H1 (cell line): ENCODE data around the gene ZNF446. TPM values are rescaled to one million over a fixed set of nuclear protein-coding genes. Genes with fewer than 3 reads are reported as not detected.

Source experiments
- CTCF ChIA-PET: fragments of 300-600 bp; sonication (Branson Sonifier 250); formaldehyde crosslinking; loops from one replicate; lab custom pipeline; 2021; ENCODE audit not compliant: partially characterized antibody; lab: Charles Lee
- POLR2A ChIA-PET: fragments of 300-600 bp; sonication (Branson Sonifier 250); formaldehyde crosslinking; loops from one replicate; lab custom pipeline; 2021; ENCODE audit warnings: inconsistent platforms; ENCODE audit not compliant: partially characterized antibody; lab: Charles Lee
- DNase-seq, 2 experiments: peaks; one replicate each; pipeline versions ENCODE4 v3.0.0 to v3.0.0-alpha.2; 2010 to 2022; ENCODE audit warnings: low spot score in 2 of 2, low read depth in 1 of 2, mixed read lengths in 1 of 2
- FAIRE-seq: peaks from 2 replicates; lab custom pipeline; 2011; peaks lifted over from hg19 to GRCh38; lab: Jason Lieb, UNC
- H2AFZ ChIP-seq: 2 replicates; pipeline ENCODE4 v1.8.1; 2012; ENCODE audit warnings: low read length, inconsistent platforms
- H2AK5ac ChIP-seq: 2 replicates; pipeline ENCODE4 v1.6.1; 2013; ENCODE audit warnings: low read depth, low read length
- H2BK120ac ChIP-seq: replicated peaks from 2 replicates; pipeline ENCODE3; 2013; ENCODE audit warnings: low read depth, low read length, inconsistent platforms
- H2BK12ac ChIP-seq: 2 replicates; pipeline ENCODE4 v1.6.1; 2013; ENCODE audit warnings: low read depth, low read length
- H2BK15ac ChIP-seq: 2 replicates; pipeline ENCODE4 v1.6.1; 2013; ENCODE audit warnings: low read length
- H2BK20ac ChIP-seq: 2 replicates; pipeline ENCODE4 v1.6.1; 2013; ENCODE audit warnings: low read length
- H2BK5ac ChIP-seq: 2 replicates; pipeline ENCODE4 v1.6.1; 2013; ENCODE audit warnings: low read depth, low read length
- H3K14ac ChIP-seq: 2 replicates; pipeline ENCODE4 v1.6.1; 2013; ENCODE audit warnings: inconsistent platforms; ENCODE audit not compliant: insufficient read length
- H3K18ac ChIP-seq: 2 replicates; pipeline ENCODE4 v1.6.1; 2013; ENCODE audit warnings: low read length; ENCODE audit errors: extremely low read depth
- H3K23ac ChIP-seq: 2 replicates; pipeline ENCODE4 v1.6.1; 2013; ENCODE audit warnings: inconsistent platforms; ENCODE audit not compliant: insufficient read length
- H3K23me2 ChIP-seq: 2 replicates; pipeline ENCODE4 v1.6.1; 2013; ENCODE audit warnings: low read depth, low read length
- H3K27ac ChIP-seq: 2 replicates; pipeline ENCODE4 v1.6.1; 2011; ENCODE audit warnings: low read depth, low read length, inconsistent platforms
- H3K27me3 ChIP-seq, 4 experiments: replicated peaks in 1 of 4; 1 replicate in 1 of 4; 2 replicates in 3 of 4; pipeline versions ENCODE4 v1.6.1 to v1.8.1; 2011 to 2013; ENCODE audit warnings: low read length in 3 of 4, mild to moderate bottlenecking in 3 of 4, inconsistent platforms in 2 of 4, mixed read lengths in 2 of 4, moderate library complexity in 1 of 4; ENCODE audit not compliant: control insufficient read depth in 3 of 4, insufficient read depth in 3 of 4; ENCODE audit errors: extremely low read depth in 1 of 4
- H3K36me3 ChIP-seq, 4 experiments: 2 replicates each; pipeline versions ENCODE4 v1.6.1 to v1.8.1; 2011 to 2013; ENCODE audit warnings: mild to moderate bottlenecking in 4 of 4, low read length in 3 of 4, moderate library complexity in 2 of 4, control low read depth in 1 of 4, inconsistent platforms in 1 of 4; ENCODE audit not compliant: insufficient read depth in 4 of 4, control insufficient read depth in 2 of 4
- H3K4ac ChIP-seq: replicated peaks from 2 replicates; pipeline ENCODE3; 2013; ENCODE audit warnings: low read length, low read depth, mixed read lengths, inconsistent platforms; ENCODE audit not compliant: insufficient read length
- H3K4me1 ChIP-seq, 4 experiments: replicated peaks in 1 of 4; 1 replicate in 1 of 4; 2 replicates in 3 of 4; pipeline versions ENCODE4 v1.6.1 to v1.8.1; 2011 to 2013; ENCODE audit warnings: low read length in 3 of 4, inconsistent platforms in 2 of 4, mixed read lengths in 1 of 4; ENCODE audit not compliant: insufficient read depth in 4 of 4, control insufficient read depth in 3 of 4
- H3K4me2 ChIP-seq, 2 experiments: 2 replicates each; pipeline versions ENCODE4 v1.6.1 to v1.8.1; 2011 to 2013; ENCODE audit warnings: low read depth in 2 of 2, low read length in 2 of 2, control low read depth in 1 of 2, inconsistent platforms in 1 of 2, mild to moderate bottlenecking in 1 of 2; ENCODE audit not compliant: insufficient read depth in 1 of 2
- H3K4me3 ChIP-seq, 4 experiments: fragments of 200-600, 300-600 bp in 1 of 4; sonication (generic), shearing (Covaris generic), sonication (Bioruptor Twin) in 1 of 4; 2 replicates each; pipeline versions ENCODE4 v1.5.1 to v1.8.1; 2011 to 2016; ENCODE audit warnings: low read length in 4 of 4, low read depth in 3 of 4, control low read depth in 2 of 4, inconsistent platforms in 2 of 4, mild to moderate bottlenecking in 2 of 4, mixed read lengths in 1 of 4, moderate library complexity in 1 of 4; ENCODE audit not compliant: insufficient read depth in 2 of 4; ENCODE audit errors: extremely low read depth in 1 of 4
- H3K56ac ChIP-seq: replicated peaks from 2 replicates; pipeline ENCODE3; 2013; ENCODE audit warnings: low read depth, mild to moderate bottlenecking, mixed read lengths, low read length, inconsistent platforms; ENCODE audit not compliant: insufficient read length
- H3K79me1 ChIP-seq: 2 replicates; pipeline ENCODE4 v1.6.1; 2013; ENCODE audit warnings: low read depth, low read length, control low read depth
- H3K79me2 ChIP-seq, 2 experiments: 2 replicates each; pipeline versions ENCODE4 v1.6.1 to v1.8.1; 2012 to 2013; ENCODE audit warnings: low read length in 2 of 2, mild to moderate bottlenecking in 2 of 2, inconsistent platforms in 1 of 2; ENCODE audit not compliant: insufficient read depth in 2 of 2, control insufficient read depth in 1 of 2
- H3K9ac ChIP-seq, 4 experiments: replicated peaks in 1 of 4; 1 replicate in 1 of 4; 2 replicates in 3 of 4; pipeline versions ENCODE4 v1.6.1 to v1.8.1; 2011 to 2013; ENCODE audit warnings: low read depth in 3 of 4, low read length in 3 of 4, control low read depth in 2 of 4, mild to moderate bottlenecking in 2 of 4, moderate library complexity in 2 of 4, inconsistent platforms in 1 of 4; ENCODE audit errors: extremely low read depth in 1 of 4
- H3K9me3 ChIP-seq, 2 experiments: 2 replicates each; pipeline versions ENCODE4 v1.6.1 to v1.8.1; 2012 to 2013; ENCODE audit warnings: mild to moderate bottlenecking in 2 of 2, moderate library complexity in 2 of 2, control low read depth in 1 of 2, inconsistent platforms in 1 of 2, low read depth in 1 of 2, low read length in 1 of 2, mixed read lengths in 1 of 2; ENCODE audit not compliant: insufficient read depth in 2 of 2
- H4K20me1 ChIP-seq, 2 experiments: replicated peaks in 1 of 2; 2 replicates each; pipeline versions ENCODE3 to v1.8.1; 2011 to 2013; ENCODE audit warnings: inconsistent platforms in 2 of 2, low read length in 2 of 2, mild to moderate bottlenecking in 1 of 2; ENCODE audit not compliant: insufficient read depth in 2 of 2, control insufficient read depth in 1 of 2
- H4K5ac ChIP-seq: 2 replicates; pipeline ENCODE4 v1.6.1; 2013; ENCODE audit warnings: low read length, low read depth, mixed read lengths, inconsistent platforms; ENCODE audit not compliant: insufficient read length
- H4K8ac ChIP-seq: 2 replicates; pipeline ENCODE4 v1.8.0; 2013; ENCODE audit warnings: mild to moderate bottlenecking, moderate library complexity, low read length, inconsistent platforms; ENCODE audit not compliant: insufficient read depth; ENCODE audit errors: extremely low read depth
- H4K91ac ChIP-seq: replicated peaks from 2 replicates; pipeline ENCODE3; 2013; ENCODE audit warnings: low read length, mixed read lengths, inconsistent platforms; ENCODE audit not compliant: insufficient read length
- CHD1 ChIP-seq: IDR thresholded peaks from 2 replicates; pipeline ENCODE4 v1.6.1; 2012; ENCODE audit warnings: low read depth, low read length, improper control_type of control experiment
- CHD2 ChIP-seq: IDR thresholded peaks from 2 replicates; pipeline ENCODE4 v1.6.1; 2012; ENCODE audit warnings: low read length, improper control_type of control experiment
- CTBP2 ChIP-seq: IDR thresholded peaks from 2 replicates; pipeline ENCODE4 v1.7.0; 2011; ENCODE audit warnings: borderline replicate concordance, mild to moderate bottlenecking, moderate library complexity, mixed read lengths, low read length; ENCODE audit not compliant: insufficient read depth, insufficient read length
- KDM1A ChIP-seq: fragments of 200-600, 300-600 bp; sonication (generic); IDR thresholded peaks from 2 replicates; pipeline ENCODE4 v1.7.1; 2016; ENCODE audit warnings: mild to moderate bottlenecking, low read length, borderline replicate concordance
- POLR2AphosphoS5 ChIP-seq: IDR thresholded peaks from 2 replicates; pipeline ENCODE4 v1.6.1; 2011; ENCODE audit warnings: low read depth, low read length
- SP1 ChIP-seq: IDR thresholded peaks from 2 replicates; pipeline ENCODE4 v1.6.1; 2011; ENCODE audit warnings: low read depth, low read length
- TEAD4 ChIP-seq: IDR thresholded peaks from 2 replicates; pipeline ENCODE4 v1.6.1; 2012; ENCODE audit warnings: low read depth, low read length, inconsistent platforms, mixed read lengths
- WGBS, 2 experiments: shearing (Covaris generic) in 1 of 2; methylation state at CpG; one replicate each; pipeline versions ENCODE4 v1.1.6 to v1.1.7; 2013 to 2015; ENCODE audit warnings: low lambda C conversion rate in 2 of 2, mixed read lengths in 2 of 2, inconsistent platforms in 1 of 2, low coverage in 1 of 2, missing lambda C conversion rate in 1 of 2; ENCODE audit not compliant: insufficient replicate concordance in 2 of 2, insufficient coverage in 1 of 2, insufficient read length in 1 of 2; ENCODE audit errors: extremely low coverage in 1 of 2, missing lambda C conversion rate in 1 of 2; 5-methylcytosine and 5-hydroxymethylcytosine counted together
- polyA plus RNA-seq, 7 experiments: library from polyadenylated mRNA; depleted of rRNA in 3 of 7; stranded (reverse) in 5 of 7; unstranded in 2 of 7; fragments of >200 nt in 5 of 7; fragments of 200-250 nt in 2 of 7; gene quantifications; 1 replicate in 5 of 7; 2 replicates in 1 of 7; 4 replicates in 1 of 7; pipeline versions ENCODE4 v1.2.1 to v1.2.3, GENCODE V29; 2011 to 2013; ENCODE audit warnings: missing spikeins in 2 of 7, mixed read lengths in 2 of 7
- total RNA-seq: library from RNA; stranded (reverse); fragmentation: NEBNext Ultra II Directional; extraction: Animal tissue kit (Norgen Biotek cat#: 25700); gene quantifications from 2 replicates; pipeline ENCODE4 v1.2.1, GENCODE V29; 2021

The ZNF446 gene
- total and polyA plus RNA-seq, 2 of the 8 experiments (the other 6 are each of a cell fraction or from before 2014, with no cell fraction given): 4.1 to 5.5 TPM

DNA sequence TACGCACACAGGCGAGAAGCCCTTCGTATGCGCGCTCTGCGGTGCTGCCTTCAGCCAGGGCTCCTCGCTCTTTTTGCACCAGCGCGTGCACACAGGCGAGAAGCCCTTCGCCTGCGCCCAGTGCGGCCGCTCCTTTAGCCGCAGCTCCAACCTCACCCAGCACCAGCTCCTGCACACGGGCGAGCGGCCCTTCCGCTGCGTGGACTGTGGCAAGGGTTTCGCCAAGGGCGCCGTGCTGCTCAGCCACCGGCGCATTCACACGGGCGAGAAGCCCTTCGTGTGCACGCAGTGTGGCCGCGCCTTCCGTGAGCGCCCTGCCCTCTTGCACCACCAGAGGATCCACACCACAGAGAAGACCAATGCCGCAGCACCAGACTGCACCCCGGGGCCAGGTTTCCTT lies 20.0 kb upstream of the ZNF446 start:
- POLR2A ChIA-PET: interaction anchor here (0.5 to 1.1 kb wide), 3 partner anchors 10 to 464 kb away, joined by 3 read pairs; no protein-coding TSS in a partner anchor

More for the DNA sequence above, 20.0 kb upstream of the ZNF446 start:
- Histone ChIP-seq H4K5ac (no peak overlapping the region), H3K27ac (no peak overlapping the region), H2BK12ac (no peak overlapping the region), H3K27me3 (peaks cover 0 to 3% (median under 1%) of the 10 kb centered on the region in 4 experiments; a peak in 2 of 7 replicates), H3K4me2 (no peak overlapping the region), H3K4me3 (no peak overlapping the region), H3K4ac (no peak overlapping the region), H2AFZ (no peak overlapping the region), H2BK120ac (no peak overlapping the region), H3K56ac (no peak overlapping the region), H3K79me1 (no peaks in the 10 kb centered on the region), H4K20me1 (no peaks in the 10 kb centered on the region), H2BK15ac (no peak overlapping the region), H3K18ac (no peak overlapping the region), H3K23me2 (peaks cover 4% of the 10 kb centered on the region; the same call in 1 of the 2 replicates), H3K79me2 (no peaks in the 10 kb centered on the region; a peak in 1 of 4 replicates), H3K9ac (no peak overlapping the region), H4K91ac (no peak overlapping the region), H3K4me1 (no peaks in the 10 kb centered on the region), H2AK5ac (no peak overlapping the region), H3K9me3 (no peaks in the 10 kb centered on the region), H3K23ac (no peak overlapping the region), H3K36me3 (peaks cover 0 to 5% (median 2%) of the 10 kb centered on the region in 4 experiments; a peak in 3 of 8 replicates), H4K8ac (no peak overlapping the region), H2BK5ac (no peak overlapping the region), H3K14ac (no peak overlapping the region), H2BK20ac (no peak overlapping the region)
- no peak for TF ChIP-seq CHD2
- TF ChIP-seq TEAD4: no peak
- TF ChIP-seq CHD1: no peak
- no peak for TF ChIP-seq KDM1A
- TF ChIP-seq SP1: no peak
- TF ChIP-seq CTBP2: no peak
- TF ChIP-seq POLR2AphosphoS5: no peak
- no peak for DNase-seq
- WGBS, 2 experiments: 98% methylated on average over 13 of the region's 35 CpGs; no CpG with 5 or more reads in 1 of the 2 experiments
- CTCF ChIA-PET: interaction anchor here (0.6 to 1.1 kb wide), 2 partner anchors 64 to 365 kb away, joined by 3 to 4 read pairs; no protein-coding TSS in a partner anchor
- FAIRE-seq: no peak
